Activated CD4-positive, alpha-beta T cell treated with anti-CD3 and anti-CD28 coated beads, Interleukin-2, amount 10 ng/mL, durations not matched to agents 7 days and 5 days (primary cell): ENCODE results near the gene ARHGAP26. TPM values are rescaled to one million over a fixed set of nuclear protein-coding genes. Genes with fewer than 3 reads are reported as not detected.
"Not testable (repeated sequence)": the region's sequence is repeated elsewhere in the genome, so short reads cannot be mapped to it uniquely, and the experiment has no call there.

Experiments used
- CTCF ChIA-PET: fragments of 350-600 bp; sonication (Branson Sonifier 250); formaldehyde crosslinking; loops from one replicate; lab custom pipeline; 2021; ENCODE audit warnings: antibody characterized with exemption; lab: Charles Lee
- POLR2A ChIA-PET: fragments of 350-600 bp; sonication (Branson Sonifier 250); formaldehyde crosslinking; loops from one replicate; lab custom pipeline; 2021; ENCODE audit warnings: antibody characterized with exemption; lab: Charles Lee
- DNase-seq: peaks from one replicate; pipeline ENCODE4 v3.0.0-alpha.2; 2020
- H3K27ac Mint-ChIP-seq: one replicate; pipeline ENCODE4 v1.8.0; 2021; ENCODE audit warnings: mild to moderate bottlenecking, moderate library complexity, mixed read lengths
- H3K27me3 Mint-ChIP-seq: one replicate; pipeline ENCODE4 v1.8.0; 2021; ENCODE audit warnings: mixed read lengths
- H3K36me3 Mint-ChIP-seq: one replicate; pipeline ENCODE4 v1.8.0; 2021; ENCODE audit warnings: low read depth, mixed read lengths
- H3K4me1 Mint-ChIP-seq: one replicate; pipeline ENCODE4 v1.8.0; 2021; ENCODE audit warnings: mixed read lengths
- H3K4me3 Mint-ChIP-seq: one replicate; pipeline ENCODE4 v1.8.0; 2021; ENCODE audit warnings: mild to moderate bottlenecking, moderate library complexity, mixed read lengths
- H3K9me3 Mint-ChIP-seq: one replicate; pipeline ENCODE4 v1.8.0; 2021; ENCODE audit warnings: mixed read lengths
- total RNA-seq, 2 experiments: library from RNA; stranded (reverse); gene quantifications; one replicate each; pipeline ENCODE4 v1.2.3, GENCODE V29; 2021

ARHGAP26 gene
- total RNA-seq, 2 experiments from 2014 or later, result 21.0 to 21.5 TPM

DNA sequence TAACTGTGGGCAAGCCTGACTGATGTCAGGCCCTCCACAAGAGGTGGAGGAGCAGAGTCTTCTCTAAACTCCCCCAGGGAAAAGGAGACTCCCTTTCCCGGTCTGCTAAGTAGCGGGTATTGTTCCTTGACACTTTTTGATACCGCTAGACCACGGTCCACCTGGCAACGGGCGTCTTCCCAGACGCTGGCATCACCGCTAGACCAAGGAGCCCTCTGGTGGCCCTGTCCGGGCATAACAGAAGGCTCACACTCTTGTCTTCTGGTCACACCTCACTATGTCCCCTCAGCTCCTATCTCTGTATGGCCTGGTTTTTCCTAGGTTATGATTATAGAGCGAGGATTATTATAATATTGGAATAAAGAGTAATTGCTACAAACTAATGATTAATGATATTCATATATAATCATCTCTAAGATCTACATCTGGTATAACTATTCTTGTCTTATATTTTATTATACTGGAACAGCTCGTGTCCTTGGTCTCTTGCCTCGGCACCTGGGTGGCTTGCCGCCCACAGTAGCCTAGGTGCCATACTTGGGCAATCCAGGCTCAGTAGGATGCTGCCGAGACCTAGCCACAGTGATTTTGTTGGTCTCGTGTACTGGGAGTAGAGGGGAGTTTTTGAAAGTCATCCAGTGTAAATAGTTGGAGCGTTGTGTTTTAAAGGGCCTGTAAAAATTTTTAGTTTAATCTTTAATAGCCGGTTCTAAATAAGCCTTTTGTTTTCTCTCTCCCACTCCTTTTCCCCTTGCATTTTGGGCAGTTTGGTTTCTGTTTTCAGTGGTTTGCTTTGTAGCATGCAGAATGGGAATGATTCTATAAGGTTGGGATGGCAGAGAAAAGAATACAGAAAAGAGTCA lies 195.3 kb downstream of the ARHGAP26 start:
- CTCF ChIA-PET, result interaction anchor here (0.6 kb wide), 2 partner anchors 40 to 46 kb away, joined by 3 to 5 read pairs; no protein-coding TSS in a partner anchor
- H3K4me3 Mint-ChIP-seq, H3K9me3 Mint-ChIP-seq, H3K27ac Mint-ChIP-seq, H3K4me1 Mint-ChIP-seq, H3K27me3 Mint-ChIP-seq, POLR2A ChIA-PET, DNase-seq: not testable (repeated sequence)
- H3K36me3 Mint-ChIP-seq, result peaks cover 12% of the 10 kb centered on the region

DNA sequence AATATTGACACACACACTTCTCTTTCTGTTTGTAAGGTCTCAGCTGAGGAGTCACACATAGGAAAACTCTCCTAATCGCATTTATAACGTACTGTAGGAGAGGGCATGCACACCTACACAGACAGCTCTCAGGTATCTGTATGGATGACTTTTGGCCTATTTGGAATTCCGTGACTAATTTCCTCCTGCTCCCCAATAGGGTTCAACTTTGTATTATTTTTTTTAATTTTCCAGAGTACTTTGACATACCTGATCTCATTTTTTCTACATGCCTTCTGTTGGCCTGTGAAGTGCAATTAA lies 195.9 kb downstream of the ARHGAP26 start:
- Mint-ChIP-seq H3K27me3 (no peaks in the 10 kb centered on the region), H3K4me3 (no peak overlapping the region), H3K9me3 (peaks cover 2% of the 10 kb centered on the region), H3K36me3 (peaks cover 13% of the 10 kb centered on the region), H3K4me1 (peaks cover 7% of the 10 kb centered on the region), H3K27ac (no peak overlapping the region)
- ChIA-PET POLR2A (no interaction called here), CTCF (interaction anchor here (0.6 kb wide), 1 partner anchor 45 kb away, joined by 3 read pairs; no protein-coding TSS in a partner anchor)
- no peak for DNase-seq

DNA sequence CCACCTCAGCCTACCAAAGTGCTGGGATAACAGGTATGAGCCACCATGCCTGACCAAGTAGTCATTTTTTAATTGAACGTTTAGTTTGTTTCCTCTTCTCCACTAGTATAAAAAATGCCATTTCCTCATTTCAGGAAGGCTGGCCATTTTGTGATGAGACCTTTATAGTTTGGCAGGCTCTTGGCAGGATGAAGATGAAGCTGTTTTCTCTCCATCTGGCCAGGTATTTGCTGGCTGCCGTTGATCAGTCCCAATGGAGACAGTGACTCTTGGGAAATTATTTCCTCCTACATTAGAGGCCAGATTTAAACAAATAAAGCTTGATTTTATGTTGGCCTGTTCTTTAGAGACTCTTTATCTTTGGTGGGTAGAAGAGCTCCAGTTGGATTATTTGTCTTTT lies 199.0 kb downstream of the ARHGAP26 start:
- H3K36me3 Mint-ChIP-seq, result peaks cover 6% of the 10 kb centered on the region
- H3K27ac Mint-ChIP-seq, result no peak overlapping the region
- H3K27me3 Mint-ChIP-seq, result no peaks in the 10 kb centered on the region
- H3K9me3 Mint-ChIP-seq, result no peaks in the 10 kb centered on the region
- DNase-seq, result no peak
- CTCF ChIA-PET, result interaction anchor here (1.4 to 1.5 kb wide), 2 partner anchors 10 to 17 kb away, joined by 3 to 5 read pairs; no protein-coding TSS in a partner anchor
- POLR2A ChIA-PET, result no interaction called here
- H3K4me1 Mint-ChIP-seq, result peaks cover 14% of the 10 kb centered on the region
- H3K4me3 Mint-ChIP-seq, result no peak overlapping the region

DNA sequence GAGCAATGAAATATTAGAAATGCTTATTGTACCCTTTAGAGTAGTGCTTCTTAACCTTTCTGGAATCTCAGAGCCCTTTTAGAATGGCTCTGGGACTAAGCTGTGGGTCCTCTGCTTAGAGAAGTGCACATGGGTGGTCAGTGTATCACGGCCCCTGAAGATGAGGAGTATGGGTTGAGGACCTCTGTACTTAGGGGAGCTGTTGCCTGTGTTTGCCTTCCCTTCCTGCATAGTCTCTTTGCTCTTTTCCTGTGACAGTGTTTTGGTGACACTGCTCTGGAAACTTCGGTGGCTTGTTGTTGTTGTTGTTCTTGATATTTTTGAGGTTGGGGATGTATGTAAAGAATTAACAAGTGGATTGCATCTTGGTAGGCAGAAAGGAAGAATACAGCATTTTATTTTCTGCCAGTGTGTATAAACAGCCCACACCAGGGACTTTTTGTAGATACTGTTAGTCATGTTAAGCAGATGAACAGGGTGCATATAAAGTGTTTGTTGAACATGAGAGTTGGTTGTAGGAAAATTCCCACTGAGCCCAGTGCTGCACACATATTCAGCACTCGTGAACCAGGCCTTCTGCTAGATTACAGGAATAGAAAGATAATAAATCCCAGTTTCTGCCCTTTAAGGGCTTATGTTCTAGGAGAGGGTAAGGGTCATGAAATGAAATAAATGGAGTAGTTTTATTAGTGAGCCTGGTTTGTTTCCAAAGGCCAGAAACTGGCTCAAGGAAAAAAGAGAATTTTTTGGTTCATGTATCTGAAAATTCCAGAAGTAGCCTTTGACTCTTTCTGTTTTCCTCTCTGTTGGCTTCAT lies 199.7 kb downstream of the ARHGAP26 start:
- ChIA-PET POLR2A (no interaction called here), CTCF (interaction anchor here (0.6 to 1.5 kb wide), 3 partner anchors 11 to 312 kb away, joined by 3 to 5 read pairs (median 4); no protein-coding TSS in a partner anchor)
- Mint-ChIP-seq H3K4me3 (no peak overlapping the region), H3K27me3 (no peaks in the 10 kb centered on the region), H3K36me3 (peaks cover 6% of the 10 kb centered on the region), H3K9me3 (no peaks in the 10 kb centered on the region), H3K27ac (no peak overlapping the region), H3K4me1 (peaks cover 17% of the 10 kb centered on the region)
- no peak for DNase-seq

DNA sequence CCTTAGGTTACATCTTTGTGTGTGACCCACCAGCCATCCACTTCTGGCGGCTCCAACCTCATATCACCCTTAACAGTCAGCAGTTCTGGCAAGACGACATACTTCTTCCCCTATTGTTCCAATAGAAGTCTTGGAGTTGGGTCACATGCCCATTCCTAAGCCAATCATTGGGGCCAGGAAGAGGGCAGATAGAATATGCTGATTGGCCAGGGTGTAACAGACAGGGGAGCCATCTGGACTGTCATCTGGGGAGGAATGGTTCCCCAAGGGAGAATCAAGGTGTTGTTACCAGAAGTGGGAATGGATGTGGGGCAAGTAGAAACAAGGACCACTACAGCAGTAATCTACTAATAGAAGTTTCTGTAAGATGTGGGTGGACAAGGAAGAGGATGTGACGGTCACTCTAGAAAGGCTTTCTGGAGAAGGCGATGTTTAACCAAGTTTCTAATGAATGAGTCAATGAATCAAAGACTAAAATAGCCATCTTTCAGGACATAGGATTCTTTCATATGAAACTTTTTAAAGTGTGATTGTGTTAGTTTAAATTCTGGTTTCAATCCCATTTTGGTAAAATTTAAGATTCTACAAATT lies 200.4 kb downstream of the ARHGAP26 start:
- Mint-ChIP-seq H3K9me3 (no peaks in the 10 kb centered on the region), H3K36me3 (peaks cover 6% of the 10 kb centered on the region)

DNA sequence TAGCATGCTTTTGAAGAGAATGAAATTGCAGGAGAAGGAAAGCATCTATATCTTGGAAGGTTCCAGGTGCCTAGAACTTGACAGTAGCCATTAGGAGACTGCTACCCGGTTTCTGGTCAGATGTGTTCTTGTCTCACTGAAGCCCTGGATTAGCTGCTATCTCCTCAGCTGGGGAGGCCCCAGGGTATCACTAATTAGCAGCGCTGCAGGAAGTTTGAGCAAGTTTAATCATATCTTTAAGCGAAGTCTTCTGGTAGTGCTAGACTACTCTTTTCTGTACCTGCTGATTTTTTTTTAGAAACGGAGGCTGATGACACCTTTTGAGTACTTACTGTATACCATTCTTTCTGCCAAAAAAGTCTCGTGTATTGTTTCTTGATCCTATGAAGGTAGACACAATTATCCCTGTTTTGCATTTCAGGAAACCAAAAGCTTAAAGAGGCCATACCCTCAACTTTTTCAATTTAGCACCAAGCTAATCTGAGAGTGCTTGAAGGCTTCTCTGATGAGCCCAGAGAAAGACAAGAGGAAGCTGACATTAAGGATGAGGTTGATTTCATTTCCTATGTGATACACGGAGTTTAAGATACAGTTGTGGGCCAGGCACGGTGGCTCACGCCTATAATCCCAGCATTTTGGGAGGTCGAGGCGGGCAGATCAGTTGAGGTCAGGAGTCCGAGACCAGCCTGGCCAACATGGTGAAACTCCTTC lies 201.3 kb downstream of the ARHGAP26 start:
- H3K4me1 Mint-ChIP-seq, result peaks cover 19% of the 10 kb centered on the region
- H3K27me3 Mint-ChIP-seq, result no peaks in the 10 kb centered on the region
- H3K27ac Mint-ChIP-seq, result no peak overlapping the region
- no peak for DNase-seq
- H3K9me3 Mint-ChIP-seq, result no peaks in the 10 kb centered on the region
- CTCF ChIA-PET, result no interaction called here
- H3K4me3 Mint-ChIP-seq, result no peak overlapping the region
- POLR2A ChIA-PET, result no interaction called here
- peaks cover 7% of the 10 kb centered on the region for H3K36me3 Mint-ChIP-seq

More for the DNA sequence above, 200.4 kb downstream of the ARHGAP26 start:
- ChIA-PET POLR2A (no interaction called here), CTCF (no interaction called here)
- peaks cover 18% of the 10 kb centered on the region for H3K4me1 Mint-ChIP-seq
- H3K27ac Mint-ChIP-seq, result no peak overlapping the region
- no peaks in the 10 kb centered on the region for H3K27me3 Mint-ChIP-seq
- no peak overlapping the region for H3K4me3 Mint-ChIP-seq
- DNase-seq, result no peak

DNA sequence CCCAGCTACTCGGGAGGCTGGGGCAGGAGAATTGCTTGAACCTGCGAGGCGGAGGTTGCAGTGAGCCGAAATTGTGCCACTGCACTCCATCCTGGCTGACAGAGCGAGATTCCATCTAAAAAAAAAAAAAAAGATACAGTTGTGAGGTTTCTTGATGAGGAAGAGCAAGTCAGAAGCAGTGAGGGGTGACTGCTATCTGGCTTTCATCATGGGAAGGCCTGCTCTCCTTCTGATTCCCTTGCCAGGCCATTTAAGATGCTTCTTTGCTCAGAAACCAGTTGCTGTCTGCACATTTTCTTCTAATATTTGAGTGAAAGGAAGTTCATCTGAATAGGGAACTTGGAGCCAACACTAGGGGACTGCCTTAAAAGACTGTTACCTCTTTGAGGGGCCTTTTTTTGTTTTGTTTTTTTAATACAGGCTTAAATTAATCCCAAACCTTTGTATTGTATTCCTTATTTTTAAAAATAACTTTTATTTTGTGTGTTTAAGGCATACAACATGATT lies 201.9 kb downstream of the ARHGAP26 start:
- DNase-seq, result no peak
- H3K27me3 Mint-ChIP-seq, result no peaks in the 10 kb centered on the region
- peaks cover 25% of the 10 kb centered on the region for H3K4me1 Mint-ChIP-seq
- ChIA-PET POLR2A (no interaction called here), CTCF (interaction anchor here (0.7 kb wide), 1 partner anchor 1296 kb away, joined by 3 read pairs; no protein-coding TSS in a partner anchor)
- H3K36me3 Mint-ChIP-seq, result peaks cover 9% of the 10 kb centered on the region
- no peaks in the 10 kb centered on the region for H3K9me3 Mint-ChIP-seq
- H3K4me3 Mint-ChIP-seq, result no peak overlapping the region
- no peak overlapping the region for H3K27ac Mint-ChIP-seq

DNA sequence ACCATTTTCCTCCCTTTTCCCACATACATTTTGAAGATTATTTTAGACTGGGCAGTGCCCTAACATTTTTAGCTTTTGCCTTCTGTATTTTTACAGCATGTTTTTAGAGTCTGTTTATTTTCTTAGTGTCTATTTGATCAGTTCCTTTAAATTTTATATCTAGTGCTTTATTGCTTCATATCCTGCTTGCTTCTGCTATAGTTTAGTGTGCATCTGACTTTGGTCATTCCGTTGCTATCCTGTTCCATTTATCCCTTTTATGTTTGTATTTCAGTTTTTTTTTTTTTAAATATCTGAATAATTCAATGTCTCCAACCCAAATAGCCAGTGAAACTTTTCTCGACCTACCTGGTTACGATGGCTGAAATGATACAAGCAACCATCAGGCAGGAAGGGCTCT lies 203.8 kb downstream of the ARHGAP26 start:
- ChIA-PET CTCF (interaction anchor here (1.5 to 3.8 kb wide), 2 partner anchors 14 to 29 kb away, joined by 3 to 13 read pairs; no protein-coding TSS in a partner anchor), POLR2A (no interaction called here)
- H3K36me3 Mint-ChIP-seq, result peaks cover 8% of the 10 kb centered on the region
- no peaks in the 10 kb centered on the region for H3K27me3 Mint-ChIP-seq
- peaks cover 42% of the 10 kb centered on the region for H3K4me1 Mint-ChIP-seq
- no peak overlapping the region for H3K4me3 Mint-ChIP-seq
- peaks cover 3% of the 10 kb centered on the region for H3K9me3 Mint-ChIP-seq
- no peak for DNase-seq
- H3K27ac Mint-ChIP-seq, result no peak overlapping the region

DNA sequence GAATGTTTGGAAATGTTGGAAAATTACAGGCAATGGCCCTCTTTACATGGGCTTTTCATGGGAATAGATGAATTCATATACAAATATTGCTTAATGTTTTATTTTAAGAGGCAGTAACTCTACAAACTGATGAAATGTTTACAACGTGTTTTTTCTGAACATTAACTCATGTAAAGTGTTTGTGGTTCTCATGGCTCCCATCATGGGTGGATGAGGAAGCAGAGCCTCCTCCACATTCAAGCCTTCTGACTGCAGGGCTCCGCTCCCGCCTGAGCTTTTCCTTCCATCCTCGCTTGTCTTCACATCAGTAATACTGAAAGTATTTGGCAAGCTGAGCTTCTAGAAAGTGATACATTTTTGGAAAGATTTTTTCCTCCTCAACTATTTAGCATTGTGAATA lies 204.2 kb downstream of the ARHGAP26 start:
- peaks cover 46% of the 10 kb centered on the region for H3K4me1 Mint-ChIP-seq
- no peak overlapping the region for H3K27ac Mint-ChIP-seq
- no peak overlapping the region for H3K4me3 Mint-ChIP-seq

DNA sequence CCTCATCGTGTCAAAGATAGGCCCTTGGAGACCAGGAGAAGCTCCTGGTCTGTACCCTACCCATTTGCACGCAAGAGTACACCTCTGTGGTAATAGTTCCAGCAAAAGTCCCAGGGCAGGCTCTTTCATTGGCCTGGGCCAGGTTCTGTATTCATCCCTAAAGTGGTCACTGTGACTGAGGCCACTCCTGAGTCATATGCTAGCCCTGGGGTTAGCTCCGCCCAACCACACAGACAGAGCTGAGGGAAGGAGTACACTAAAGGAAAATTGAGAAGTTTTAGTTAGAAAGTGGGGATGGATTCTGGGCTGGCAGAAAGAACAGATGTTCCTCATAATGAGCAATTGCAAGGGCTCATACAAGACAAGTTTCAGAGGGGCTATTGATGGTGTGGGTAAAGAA lies 206.7 kb downstream of the ARHGAP26 start:
- Mint-ChIP-seq H3K27me3 (no peaks in the 10 kb centered on the region), H3K27ac (peak overlapping the region; percentile 89), H3K36me3 (peaks cover 14% of the 10 kb centered on the region), H3K9me3 (peaks cover 3% of the 10 kb centered on the region), H3K4me1 (peaks cover 51% of the 10 kb centered on the region), H3K4me3 (no peak overlapping the region)
- CTCF ChIA-PET, result interaction anchor here (0.9 to 3.8 kb wide), 2 partner anchors 26 to 32 kb away, joined by 3 to 13 read pairs; no protein-coding TSS in a partner anchor
- POLR2A ChIA-PET, result no interaction called here
- no peak for DNase-seq

More for the DNA sequence above, 204.2 kb downstream of the ARHGAP26 start:
- no peak for DNase-seq
- peaks cover 3% of the 10 kb centered on the region for H3K9me3 Mint-ChIP-seq
- peaks cover 9% of the 10 kb centered on the region for H3K36me3 Mint-ChIP-seq
- ChIA-PET CTCF (interaction anchor here (1.7 to 3.8 kb wide), 2 partner anchors 15 to 28 kb away, joined by 3 to 13 read pairs; no protein-coding TSS in a partner anchor), POLR2A (no interaction called here)
- no peaks in the 10 kb centered on the region for H3K27me3 Mint-ChIP-seq

DNA sequence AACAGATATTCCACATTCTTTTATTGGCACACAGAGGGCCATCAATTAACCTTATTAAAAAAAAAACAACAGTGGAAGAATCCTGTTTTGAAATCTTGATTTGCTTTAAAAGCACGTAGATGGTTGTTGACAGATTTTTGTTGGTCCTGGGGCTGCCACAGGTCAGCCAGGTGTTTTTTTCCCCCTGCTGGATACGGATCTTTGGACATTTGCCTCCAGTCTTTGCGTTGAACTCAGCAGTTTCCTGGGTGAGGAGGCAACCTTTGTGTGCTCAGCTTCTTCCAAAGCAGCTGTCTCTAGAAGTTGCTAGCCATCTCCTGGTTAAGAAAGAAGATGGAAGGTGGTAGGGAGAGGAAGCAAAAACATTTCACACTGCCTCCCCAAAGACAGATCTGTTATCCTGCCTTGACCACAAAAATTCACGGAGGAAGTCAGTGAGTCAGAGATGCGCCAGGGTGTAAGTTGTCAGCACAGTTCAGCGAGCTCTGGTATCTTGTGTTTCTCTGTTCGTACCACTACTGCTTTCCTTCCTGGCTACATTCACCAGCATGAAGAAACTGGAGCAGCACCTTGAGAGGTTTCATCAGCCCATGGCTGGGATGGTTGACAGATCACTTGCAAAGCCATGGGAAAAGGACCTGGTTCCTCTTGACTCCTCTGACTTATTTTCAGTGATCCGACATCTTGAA lies 207.3 kb downstream of the ARHGAP26 start:
- Mint-ChIP-seq H3K9me3 (peaks cover 3% of the 10 kb centered on the region), H3K4me3 (peak overlapping the region; percentile 28), H3K27ac (peak overlapping the region; percentile 89), H3K4me1 (peaks cover 55% of the 10 kb centered on the region), H3K36me3 (peaks cover 14% of the 10 kb centered on the region), H3K27me3 (no peaks in the 10 kb centered on the region)
- peak; percentile 44 for DNase-seq
- ChIA-PET CTCF (interaction anchor here (0.6 to 3.8 kb wide), 4 partner anchors 22 to 493 kb away, joined by 3 to 13 read pairs (median 3); no protein-coding TSS in a partner anchor), POLR2A (no interaction called here)
